SJCRH30 (cell line): ENCODE measurements around the gene PPME1. TPM values are rescaled to one million over a fixed set of nuclear protein-coding genes. Genes with fewer than 3 reads are reported as not detected.

Experiments used
- DNase-seq, 2 experiments: peaks; one replicate each; pipeline ENCODE4 v3.0.0-alpha.2; 2015 to 2020
- H3K27ac ChIP-seq: fragments of 250-450 bp; sonication (Bioruptor Pico); 2 replicates; pipeline ENCODE4 v1.5.1; 2020; ENCODE audit warnings: mild to moderate bottlenecking, moderate library complexity
- H3K27me3 ChIP-seq: fragments of 250-450 bp; sonication (Bioruptor Pico); 2 replicates; pipeline ENCODE4 v1.5.1; 2020; ENCODE audit warnings: mild to moderate bottlenecking, moderate library complexity
- H3K36me3 ChIP-seq: fragments of 250-450 bp; sonication (Bioruptor Pico); 2 replicates; pipeline ENCODE4 v1.5.1; 2020; ENCODE audit warnings: mild to moderate bottlenecking, moderate library complexity
- H3K4me1 ChIP-seq: fragments of 250-450 bp; sonication (Bioruptor Pico); 2 replicates; pipeline ENCODE4 v1.5.1; 2020; ENCODE audit warnings: mild to moderate bottlenecking, moderate library complexity
- H3K4me3 ChIP-seq: fragments of 250-450 bp; sonication (Bioruptor Pico); 2 replicates; pipeline ENCODE4 v1.5.1; 2020; ENCODE audit warnings: mild to moderate bottlenecking, moderate library complexity
- H3K9me3 ChIP-seq: fragments of 250-450 bp; sonication (Bioruptor Pico); replicated peaks from 2 replicates; pipeline ENCODE4 v1.5.1; 2020; ENCODE audit warnings: mild to moderate bottlenecking, moderate library complexity
- total RNA-seq: library from RNA; depleted of rRNA; stranded (reverse); fragments of >200 nt; shearing (Covaris generic); gene quantifications from 2 replicates; pipeline ENCODE4 v1.2.3, GENCODE V29; 2014

The PPME1 gene
- total RNA-seq, 1 experiment from 2014 or later, result 52.7 TPM

DNA sequence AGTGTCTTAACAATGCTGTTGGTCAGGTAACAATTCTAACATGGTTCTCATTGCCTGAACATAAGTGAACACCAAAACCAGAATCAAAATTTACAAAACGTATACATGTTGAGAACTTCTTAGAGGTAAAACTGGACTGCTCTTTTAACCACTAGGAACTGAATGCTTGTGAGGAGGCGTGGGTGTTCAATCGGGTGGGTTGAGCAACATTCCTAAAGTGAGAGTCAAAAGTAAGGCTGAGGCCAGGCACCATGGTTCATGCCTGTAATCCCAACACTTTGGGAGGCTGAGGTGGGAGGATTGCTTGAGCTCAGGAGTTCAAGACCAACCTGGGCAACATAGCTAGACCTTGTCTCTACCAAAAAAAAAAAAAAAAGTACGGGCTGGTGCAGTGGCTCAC is 11.5 kb downstream of the PPME1 start:
- H3K4me1 ChIP-seq, result no peaks in the 10 kb centered on the region
- no peak for DNase-seq
- no peak overlapping the region for H3K27ac ChIP-seq
- H3K27me3 ChIP-seq, result no peaks in the 10 kb centered on the region
- no peak overlapping the region for H3K4me3 ChIP-seq
- peaks cover 6% of the 10 kb centered on the region for H3K36me3 ChIP-seq
- no peaks in the 10 kb centered on the region for H3K9me3 ChIP-seq

GRCh38 chr11:74185285-74185684 is 14.2 kb downstream of the PPME1 start:
- Histone ChIP-seq H3K9me3 (no peaks in the 10 kb centered on the region), H3K4me3 (no peak overlapping the region), H3K4me1 (no peaks in the 10 kb centered on the region), H3K27me3 (no peaks in the 10 kb centered on the region), H3K27ac (no peak overlapping the region), H3K36me3 (peaks cover 16% of the 10 kb centered on the region)
- DNase-seq, result no peak

GRCh38 chr11:74185695-74186094 is 14.6 kb downstream of the PPME1 start:
- DNase-seq, result no peak
- H3K4me1 ChIP-seq, result no peaks in the 10 kb centered on the region
- H3K27ac ChIP-seq, result no peak overlapping the region
- H3K36me3 ChIP-seq, result peaks cover 16% of the 10 kb centered on the region
- H3K4me3 ChIP-seq, result no peak overlapping the region
- H3K27me3 ChIP-seq, result no peaks in the 10 kb centered on the region
- no peaks in the 10 kb centered on the region for H3K9me3 ChIP-seq

- no peak overlapping the region for H3K27ac ChIP-seq
- no peaks in the 10 kb centered on the region for H3K4me1 ChIP-seq
- H3K4me3 ChIP-seq, result no peak overlapping the region
- peaks cover 10% of the 10 kb centered on the region for H3K9me3 ChIP-seq
- DNase-seq, result no peak
- H3K36me3 ChIP-seq, result peaks cover 14% of the 10 kb centered on the region
- no peaks in the 10 kb centered on the region for H3K27me3 ChIP-seq
These were observed 24.7 kb downstream of the PPME1 start for GRCh38 chr11:74195828-74196227.

DNA sequence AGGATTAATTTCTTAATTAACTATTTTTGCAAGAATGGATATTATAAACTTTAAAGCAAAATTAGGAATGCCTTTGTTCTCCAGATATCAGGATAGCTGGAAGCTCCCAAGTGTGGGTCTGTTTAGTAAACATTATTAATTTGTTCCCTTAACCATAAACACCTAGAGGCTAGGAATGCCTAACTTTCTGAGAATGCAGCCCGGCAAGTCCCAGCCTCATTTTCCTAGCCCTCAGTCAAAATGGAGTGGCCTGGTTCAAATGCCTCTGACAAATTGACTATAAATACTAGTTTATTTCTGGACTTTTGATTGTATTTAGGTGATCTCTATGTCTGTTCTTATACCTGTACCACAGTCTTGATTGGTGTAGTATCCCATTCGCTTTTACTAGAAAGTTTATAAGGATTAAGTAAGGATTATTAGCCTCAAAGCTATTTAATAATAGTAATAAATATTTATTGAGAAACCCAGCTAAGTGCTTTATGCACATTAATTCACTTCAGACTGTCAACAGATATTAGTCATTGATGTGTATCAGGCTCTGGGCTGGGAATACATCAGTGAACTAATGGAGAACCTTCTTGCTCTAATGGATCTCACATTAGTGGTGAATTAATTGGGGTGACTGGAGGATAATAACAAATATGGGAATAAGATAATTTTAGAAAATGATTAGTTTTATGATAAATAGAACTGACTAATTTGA is 25.8 kb downstream of the PPME1 start:
- Histone ChIP-seq H3K4me1 (no peaks in the 10 kb centered on the region), H3K9me3 (peaks cover 10% of the 10 kb centered on the region), H3K27ac (no peak overlapping the region), H3K36me3 (peaks cover 14% of the 10 kb centered on the region), H3K27me3 (no peaks in the 10 kb centered on the region), H3K4me3 (no peak overlapping the region)
- no peak for DNase-seq

GRCh38 chr11:74203966-74204365 is 32.9 kb downstream of the PPME1 start:
- no peaks in the 10 kb centered on the region for H3K27me3 ChIP-seq
- H3K4me3 ChIP-seq, result no peak overlapping the region
- peaks cover 34% of the 10 kb centered on the region for H3K36me3 ChIP-seq
- no peak for DNase-seq
- H3K4me1 ChIP-seq, result no peaks in the 10 kb centered on the region
- no peaks in the 10 kb centered on the region for H3K9me3 ChIP-seq
- no peak overlapping the region for H3K27ac ChIP-seq

GRCh38 chr11:74204701-74205100 is 33.6 kb downstream of the PPME1 start:
- Histone ChIP-seq H3K4me1 (no peaks in the 10 kb centered on the region), H3K4me3 (no peak overlapping the region), H3K27ac (no peak overlapping the region), H3K9me3 (no peaks in the 10 kb centered on the region), H3K27me3 (no peaks in the 10 kb centered on the region), H3K36me3 (peaks cover 37% of the 10 kb centered on the region)
- DNase-seq, result no peak

GRCh38 chr11:74205181-74205580 is 34.1 kb downstream of the PPME1 start:
- no peak overlapping the region for H3K4me3 ChIP-seq
- H3K27ac ChIP-seq, result no peak overlapping the region
- no peaks in the 10 kb centered on the region for H3K27me3 ChIP-seq
- peaks cover 36% of the 10 kb centered on the region for H3K36me3 ChIP-seq
- DNase-seq, result no peak
- no peaks in the 10 kb centered on the region for H3K4me1 ChIP-seq
- H3K9me3 ChIP-seq, result no peaks in the 10 kb centered on the region

- no peak for DNase-seq
- H3K27me3 ChIP-seq, result no peaks in the 10 kb centered on the region
- no peaks in the 10 kb centered on the region for H3K4me1 ChIP-seq
- no peaks in the 10 kb centered on the region for H3K9me3 ChIP-seq
- no peak overlapping the region for H3K27ac ChIP-seq
- peaks cover 40% of the 10 kb centered on the region for H3K36me3 ChIP-seq
- H3K4me3 ChIP-seq, result no peak overlapping the region
These were observed 35.7 kb downstream of the PPME1 start for GRCh38 chr11:74206746-74207145.

- Histone ChIP-seq H3K27me3 (no peaks in the 10 kb centered on the region), H3K36me3 (peaks cover 42% of the 10 kb centered on the region), H3K4me1 (no peaks in the 10 kb centered on the region), H3K9me3 (no peaks in the 10 kb centered on the region), H3K4me3 (no peak overlapping the region), H3K27ac (no peak overlapping the region)
- no peak for DNase-seq
These were observed 37.4 kb downstream of the PPME1 start for GRCh38 chr11:74208507-74208906.

DNA sequence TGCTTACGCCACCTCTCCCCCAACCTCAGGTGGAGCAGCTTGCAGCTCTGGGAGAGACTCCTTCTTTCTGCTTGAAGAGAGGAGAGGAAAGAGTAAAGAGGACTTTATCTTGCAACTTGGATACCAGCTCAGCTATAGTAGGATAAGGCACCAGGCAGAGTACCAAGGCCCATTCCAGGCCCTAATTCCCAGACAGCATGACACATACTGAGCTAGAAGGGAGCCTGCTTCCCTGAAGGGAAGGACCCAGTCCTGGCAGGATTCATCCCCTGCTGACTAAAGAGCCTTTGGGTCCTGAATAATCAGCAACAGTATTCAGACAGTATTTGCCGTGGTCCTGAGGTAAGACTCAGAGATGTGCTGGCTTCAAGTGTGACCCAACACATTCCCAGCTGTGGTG is 41.4 kb downstream of the PPME1 start:
- no peaks in the 10 kb centered on the region for H3K27me3 ChIP-seq
- H3K9me3 ChIP-seq, result no peaks in the 10 kb centered on the region
- no peaks in the 10 kb centered on the region for H3K4me1 ChIP-seq
- H3K27ac ChIP-seq, result no peak overlapping the region
- DNase-seq, result no peak
- peaks cover 42% of the 10 kb centered on the region for H3K36me3 ChIP-seq
- no peak overlapping the region for H3K4me3 ChIP-seq

DNA sequence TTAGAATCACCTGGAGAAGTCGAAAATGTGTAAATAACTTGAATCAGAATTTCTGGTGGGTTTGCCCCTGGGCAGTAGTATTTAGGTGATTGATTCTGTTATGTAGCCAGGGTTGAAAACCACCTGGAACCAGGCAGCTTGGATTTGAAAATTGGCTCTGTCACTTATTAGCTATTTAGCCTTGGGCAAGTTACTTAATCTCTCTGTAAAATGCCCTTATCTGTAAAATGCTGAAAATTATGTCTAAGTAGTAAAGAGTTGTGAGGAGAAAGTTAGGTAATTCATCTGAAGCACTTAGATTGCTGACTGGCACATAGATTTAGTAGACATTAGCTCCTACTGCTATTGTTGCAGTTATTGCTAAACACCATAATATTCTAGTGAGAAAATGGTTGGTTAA is 49.3 kb downstream of the PPME1 start:
- H3K4me1 ChIP-seq, result no peaks in the 10 kb centered on the region
- H3K36me3 ChIP-seq, result peaks cover 23% of the 10 kb centered on the region
- no peak for DNase-seq
- H3K4me3 ChIP-seq, result no peak overlapping the region
- H3K9me3 ChIP-seq, result no peaks in the 10 kb centered on the region
- H3K27me3 ChIP-seq, result no peaks in the 10 kb centered on the region
- H3K27ac ChIP-seq, result no peak overlapping the region

GRCh38 chr11:74221816-74222215 is 50.7 kb downstream of the PPME1 start:
- Histone ChIP-seq H3K4me1 (no peaks in the 10 kb centered on the region), H3K27me3 (no peaks in the 10 kb centered on the region), H3K9me3 (no peaks in the 10 kb centered on the region), H3K27ac (no peak overlapping the region), H3K4me3 (no peak overlapping the region), H3K36me3 (peaks cover 20% of the 10 kb centered on the region)
- DNase-seq, result no peak

- DNase-seq, result no peak
- Histone ChIP-seq H3K27me3 (no peaks in the 10 kb centered on the region), H3K27ac (no peak overlapping the region), H3K36me3 (peaks cover 31% of the 10 kb centered on the region), H3K4me1 (no peaks in the 10 kb centered on the region), H3K4me3 (no peak overlapping the region), H3K9me3 (no peaks in the 10 kb centered on the region)
These were observed 54.5 kb downstream of the PPME1 start for GRCh38 chr11:74225565-74225964.

- no peak for DNase-seq
- Histone ChIP-seq H3K36me3 (peaks cover 38% of the 10 kb centered on the region), H3K27me3 (no peaks in the 10 kb centered on the region), H3K4me3 (no peak overlapping the region), H3K27ac (no peak overlapping the region), H3K4me1 (no peaks in the 10 kb centered on the region), H3K9me3 (no peaks in the 10 kb centered on the region)
These were observed 55.8 kb downstream of the PPME1 start for GRCh38 chr11:74226907-74227306.

DNA sequence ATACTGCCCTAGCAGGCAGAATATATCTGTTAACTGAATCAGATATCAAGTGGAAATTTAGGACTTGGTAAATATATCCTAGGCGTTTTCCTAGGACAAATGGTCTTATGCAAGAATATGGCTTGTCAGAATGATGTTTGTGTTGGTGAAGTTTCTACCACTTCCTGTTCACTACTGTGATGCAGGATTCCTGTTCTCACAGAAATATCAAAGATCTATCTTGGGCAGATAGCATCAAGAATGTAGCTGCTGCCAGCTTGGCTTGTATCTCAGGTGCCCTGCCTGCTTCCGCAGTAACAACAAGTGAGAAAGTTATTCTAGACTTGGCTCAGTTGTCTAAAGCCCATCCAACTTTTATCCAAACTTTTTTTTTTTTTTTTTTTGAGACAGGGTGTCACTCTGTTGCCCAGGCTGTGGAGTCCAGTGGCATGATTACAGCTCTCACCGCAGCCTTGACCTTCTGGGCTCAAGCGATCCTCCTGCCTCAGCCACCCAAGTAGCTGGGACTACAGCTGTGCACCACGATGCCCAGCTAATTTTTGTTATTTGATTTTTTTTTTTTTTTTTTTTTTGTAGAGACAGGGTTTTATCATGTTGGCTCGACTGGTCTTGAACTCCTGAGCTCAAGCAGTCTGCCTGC is 61.3 kb downstream of the PPME1 start:
- DNase-seq, result no peak
- H3K4me1 ChIP-seq, result no peaks in the 10 kb centered on the region

More for the DNA sequence above, 61.3 kb downstream of the PPME1 start:
- Histone ChIP-seq H3K36me3 (peaks cover 34% of the 10 kb centered on the region), H3K27me3 (no peaks in the 10 kb centered on the region), H3K9me3 (no peaks in the 10 kb centered on the region), H3K27ac (no peak overlapping the region), H3K4me3 (no peak overlapping the region)
